DMS53 treated with DMSO at 0.1 percent for 48 hours (cell line): Measurements from ENCODE around the gene PAGR1.
"Not testable (repeated sequence)": the region's sequence is repeated elsewhere in the genome, so short reads cannot be mapped to it uniquely, and the experiment has no call there.

Source experiments
- DNase-seq: peaks from one replicate; lab custom pipeline; 2025; ENCODE audit not compliant: unreplicated experiment; lab: John Stamatoyannopoulos, UW

The PAGR1 gene

DNA sequence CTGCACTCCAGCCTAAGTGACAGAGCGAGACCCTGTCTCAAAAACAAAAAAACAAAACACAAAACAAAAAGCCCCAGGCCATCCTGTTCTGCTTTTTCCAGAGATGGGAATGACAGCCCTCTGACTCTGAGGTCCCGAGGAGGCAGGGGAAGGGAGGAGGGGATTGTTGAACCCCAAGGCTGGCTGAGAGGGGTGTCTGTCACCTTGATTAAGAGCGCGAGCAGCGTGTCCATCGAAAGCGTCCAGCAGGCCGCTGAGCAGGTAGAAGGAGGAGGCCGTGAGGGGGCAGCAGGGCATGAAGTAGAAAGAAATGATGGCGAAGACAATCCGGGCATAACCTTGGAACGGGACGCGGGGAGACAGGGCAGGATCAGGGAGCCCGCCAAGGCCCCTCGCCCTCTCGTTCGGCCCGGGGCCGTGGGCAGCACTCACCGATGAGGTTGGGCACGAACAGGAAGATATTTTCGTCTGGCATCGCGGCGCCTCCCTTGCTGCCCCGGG is 46.5 kb downstream of the PAGR1 start:
- no peak for DNase-seq

DNA sequence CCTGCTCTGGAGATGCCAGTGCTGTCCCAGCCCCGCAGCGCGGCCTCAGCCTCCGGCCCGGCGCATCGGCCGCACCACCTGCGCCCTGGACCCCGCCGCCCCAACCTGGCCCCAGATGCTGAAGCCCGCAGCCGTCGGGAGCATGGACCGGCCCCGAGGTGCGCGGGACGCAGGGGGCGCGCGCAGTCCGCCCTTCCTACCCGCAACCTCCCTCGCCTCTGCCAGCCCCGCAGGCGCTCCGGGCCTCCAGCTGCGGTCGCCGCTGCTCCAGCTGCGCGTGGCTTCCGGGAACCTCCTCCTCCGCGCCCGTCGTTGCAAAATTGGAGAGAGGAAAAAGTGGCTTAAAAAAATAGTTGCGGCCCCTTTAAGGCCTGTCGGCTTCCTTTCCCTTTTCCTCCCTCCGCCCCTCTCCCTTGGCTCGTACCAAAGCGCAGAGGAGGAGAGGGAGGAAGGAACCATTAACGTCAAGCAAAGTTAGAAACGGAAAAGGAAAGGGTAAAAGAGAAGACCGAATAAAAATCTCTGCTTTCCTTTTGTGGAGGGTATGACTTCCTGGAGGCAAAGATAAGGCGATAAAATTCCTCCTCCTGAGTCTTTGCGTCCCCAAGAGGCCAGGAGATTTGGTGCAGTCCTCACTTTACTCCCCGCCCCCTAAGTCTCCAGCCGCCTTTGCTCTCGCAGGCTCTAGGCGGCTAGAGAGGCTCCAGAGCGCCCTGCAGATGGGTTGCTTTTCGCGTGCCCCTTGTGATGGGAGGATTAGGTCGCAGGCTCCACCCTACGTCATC is 47.1 kb downstream of the PAGR1 start, which contains the start of gene CDIPT:
CDIPT (minus strand) TSS at position 343 of the 785 bp plus-strand sequence. CDS start 369 bp downstream, outside the sequence.
- DNase-seq: peak; percentile 83

DNA sequence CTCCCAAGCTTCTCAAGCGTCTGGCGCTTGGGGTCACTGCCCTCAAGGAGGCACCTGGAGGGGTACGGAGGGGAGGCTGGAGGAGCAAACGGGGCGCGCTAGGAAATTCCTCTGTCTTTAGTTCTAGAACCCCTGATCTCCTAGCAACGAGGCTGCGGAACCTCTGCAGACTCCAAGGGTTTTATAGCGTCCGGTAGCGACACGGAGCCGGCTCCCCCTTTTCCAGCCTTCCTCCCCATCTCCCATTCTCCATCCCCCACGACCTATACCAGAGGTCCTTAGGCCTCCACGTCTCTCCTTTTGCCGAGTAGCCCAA is 47.7 kb downstream of the PAGR1 start:
- no peak for DNase-seq

DNA sequence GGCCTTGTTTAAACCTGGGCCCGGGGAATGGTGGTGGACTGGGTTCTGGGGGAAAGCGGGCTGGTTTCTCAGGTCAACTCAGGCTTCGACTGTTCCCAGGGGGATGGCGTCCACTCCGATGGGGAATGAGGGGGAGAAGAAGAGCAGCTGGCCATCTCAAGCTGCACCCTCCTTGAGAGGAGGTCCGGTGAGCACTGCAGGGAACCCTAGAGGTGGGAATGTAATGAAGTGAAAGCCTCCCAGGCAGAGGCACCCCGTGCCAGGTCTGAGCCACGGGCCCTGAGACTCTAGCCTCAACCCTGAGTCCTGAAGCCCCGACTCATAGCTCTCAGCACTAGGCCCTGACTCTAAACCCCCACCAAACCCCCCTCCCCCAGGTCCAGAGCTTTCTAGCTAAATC is 48.3 kb downstream of the PAGR1 start:
- no peak for DNase-seq

DNA sequence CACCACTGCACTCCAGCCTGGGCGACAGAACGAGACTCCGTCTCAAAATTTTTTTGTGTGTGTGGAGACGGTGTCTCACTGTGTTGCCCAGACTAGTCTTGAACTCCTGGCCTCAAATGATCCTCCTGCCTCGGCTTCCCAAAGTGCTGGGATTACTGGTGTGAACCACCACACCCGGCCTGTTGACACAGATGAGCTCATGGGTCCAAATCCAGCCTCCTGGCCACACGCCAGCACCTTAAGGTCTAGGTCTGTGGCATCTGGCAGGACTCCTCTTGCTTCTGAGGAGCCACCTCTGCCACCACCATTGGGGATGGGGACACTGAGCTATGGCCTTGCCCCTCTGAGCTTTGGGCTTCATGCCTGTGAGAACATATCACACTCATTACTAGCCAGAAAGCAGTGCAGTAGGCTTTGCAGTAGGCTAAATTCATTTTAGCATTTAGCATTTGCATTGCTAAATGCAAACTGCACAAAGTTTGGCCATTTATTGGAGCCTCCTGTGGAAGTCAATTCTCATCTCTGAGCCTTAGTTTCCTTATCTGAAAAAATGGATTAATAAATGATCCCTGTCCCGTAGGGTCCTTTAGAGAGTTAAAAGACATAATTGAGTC is 52.6 kb downstream of the PAGR1 start:
- no peak for DNase-seq

DNA sequence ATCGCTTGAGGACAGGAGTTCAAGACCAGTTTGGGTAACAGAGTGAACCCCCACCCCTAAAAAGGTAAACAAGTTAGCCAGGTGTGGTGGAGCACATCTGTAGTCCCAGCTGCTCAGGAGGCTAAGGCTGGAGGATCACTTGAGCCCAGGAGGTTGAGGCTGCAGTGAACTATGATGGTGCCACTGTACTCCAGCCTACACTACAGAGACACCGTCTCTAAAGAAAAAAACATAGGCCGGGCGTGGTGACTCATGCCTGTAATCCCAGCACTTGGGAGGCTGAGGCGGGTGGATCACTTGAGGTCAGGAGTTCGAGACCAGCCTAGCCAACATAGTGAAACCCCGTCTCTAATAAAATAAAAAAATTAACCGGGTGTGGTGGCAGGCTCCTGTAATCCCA is 53.1 kb downstream of the PAGR1 start:
- DNase-seq: not testable (repeated sequence)
